DMS79 treated with DMSO at 0.1 percent for 48 hours (cell line): ENCODE data around the gene C2orf15.
"Not testable (repeated sequence)": the region's sequence is repeated elsewhere in the genome, so short reads cannot be mapped to it uniquely, and the experiment has no call there.

Experiments
- DNase-seq: peaks from one replicate; lab custom pipeline; 2025; lab: John Stamatoyannopoulos, UW

C2orf15 gene

GRCh38 chr2:99166218-99166617 is 24.7 kb downstream of the C2orf15 start:
- DNase-seq: no peak

- no peak for DNase-seq
These were observed 28.0 kb downstream of the C2orf15 start for GRCh38 chr2:99169534-99169933.

GRCh38 chr2:99171377-99172140 is 30.1 kb downstream of the C2orf15 start:
- no peak for DNase-seq

- DNase-seq: peak; percentile 97
These were observed 39.5 kb downstream of the C2orf15 start, which contains the start of the genes MITD1 and MRPL30 for GRCh38 chr2:99180755-99181623. Gene MITD1, minus strand, starts transcription at chr2:99181058. Its CDS starts 77 bp downstream, at chr2:99180981. Gene MRPL30, plus strand, starts transcription at chr2:99181184. Its CDS starts 5,020 bp downstream, at chr2:99186204.

- DNase-seq: no peak
These were observed 40.1 kb downstream of the C2orf15 start for GRCh38 chr2:99181624-99182000.

GRCh38 chr2:99183025-99183424 is 41.5 kb downstream of the C2orf15 start:
- DNase-seq: no peak

GRCh38 chr2:99184811-99185210 is 43.3 kb downstream of the C2orf15 start:
- DNase-seq: no peak

- DNase-seq: no peak
These were observed 45.5 kb downstream of the C2orf15 start for GRCh38 chr2:99187011-99187410.

- no peak for DNase-seq
These were observed 46.9 kb downstream of the C2orf15 start for GRCh38 chr2:99188357-99188756.

GRCh38 chr2:99190548-99190947 is 49.0 kb downstream of the C2orf15 start:
- no peak for DNase-seq

GRCh38 chr2:99192364-99192763 is 50.9 kb downstream of the C2orf15 start:
- DNase-seq: not testable (repeated sequence)

- no peak for DNase-seq
These were observed 56.8 kb downstream of the C2orf15 start for GRCh38 chr2:99198103-99198841.

- DNase-seq: no peak
These were observed 58.7 kb downstream of the C2orf15 start for GRCh38 chr2:99200076-99200800.
